Measurements from ENCODE around the gene NT5DC4. TPM values are rescaled to one million over a fixed set of nuclear protein-coding genes. Genes with fewer than 3 reads are reported as not detected.

Gene NT5DC4
- polyA plus RNA-seq, 1 experiment, result not detected

GRCh38 chr2:112725545-112726457 lies 5.0 kb downstream of the NT5DC4 start:
- ChIA-PET POLR2A (no interaction called here), CTCF (interaction anchor here (0.7 to 11.5 kb wide), 29 partner anchors 8 to 242 kb away, joined by 3 to 251 read pairs (median 7); partner anchors contain the start of gene CHCHD5)
- Histone ChIP-seq H3K36me3 (ENCODE audit: control insufficient read depth, insufficient read depth, low read length) (no peaks in the 10 kb centered on the region), H3K27me3 (ENCODE audit: control insufficient read depth, insufficient read depth, low read length) (no peaks in the 10 kb centered on the region), H3K4me3 (ENCODE audit: low read depth, low read length) (no peak overlapping the region)
- TF ChIP-seq CTCF (IDR thresholded peaks at IDR 0.05; ENCODE audit: insufficient read depth, low read depth, low read length), result no peak
- DNase-seq (ENCODE audit: low read depth), result no peak

GRCh38 chr2:112726487-112727190 lies 5.8 kb downstream of the NT5DC4 start:
- ChIA-PET CTCF (interaction anchor here (0.6 to 11.5 kb wide), 39 partner anchors 9 to 246 kb away, joined by 3 to 251 read pairs (median 5); partner anchors contain the start of genes CHCHD5 and SLC20A1), POLR2A (no interaction called here)
- H3K27me3 ChIP-seq (ENCODE audit: control insufficient read depth, insufficient read depth, low read length), result no peaks in the 10 kb centered on the region

GRCh38 chr2:112727276-112728028 lies 6.6 kb downstream of the NT5DC4 start:
- CTCF ChIA-PET, result interaction anchor here (0.6 to 11.5 kb wide), 30 partner anchors 11 to 247 kb away, joined by 3 to 251 read pairs (median 6); partner anchors contain the start of genes CHCHD5 and SLC20A1
- H3K4me3 ChIP-seq (ENCODE audit: low read depth, low read length), result no peak overlapping the region
- H3K27me3 ChIP-seq (ENCODE audit: control insufficient read depth, insufficient read depth, low read length), result no peaks in the 10 kb centered on the region
- TF ChIP-seq CTCF (IDR thresholded peaks at IDR 0.05; ENCODE audit: insufficient read depth, low read depth, low read length), result no peak
- POLR2A ChIA-PET, result no interaction called here
- no peaks in the 10 kb centered on the region for H3K36me3 ChIP-seq (ENCODE audit: control insufficient read depth, insufficient read depth, low read length)
- no peak for DNase-seq (ENCODE audit: low read depth)

More at GRCh38 chr2:112726487-112727190, 5.8 kb downstream of the NT5DC4 start:
- TF ChIP-seq CTCF (IDR thresholded peaks at IDR 0.05; ENCODE audit: insufficient read depth, low read depth, low read length), result peak; percentile 98
- H3K36me3 ChIP-seq (ENCODE audit: control insufficient read depth, insufficient read depth, low read length), result no peaks in the 10 kb centered on the region
- no peak for DNase-seq (ENCODE audit: low read depth)
- H3K4me3 ChIP-seq (ENCODE audit: low read depth, low read length), result no peak overlapping the region

GRCh38 chr2:112728029-112728362 lies 7.2 kb downstream of the NT5DC4 start:
- H3K27me3 ChIP-seq (ENCODE audit: control insufficient read depth, insufficient read depth, low read length), result no peaks in the 10 kb centered on the region
- CTCF ChIA-PET, result interaction anchor here (1.1 to 11.5 kb wide), 11 partner anchors 10 to 247 kb away, joined by 3 to 251 read pairs (median 18); partner anchors contain the start of gene CHCHD5
- DNase-seq (ENCODE audit: low read depth), result no peak
- no peak overlapping the region for H3K4me3 ChIP-seq (ENCODE audit: low read depth, low read length)
- POLR2A ChIA-PET, result no interaction called here
- TF ChIP-seq CTCF (IDR thresholded peaks at IDR 0.05; ENCODE audit: insufficient read depth, low read depth, low read length), result no peak
- no peaks in the 10 kb centered on the region for H3K36me3 ChIP-seq (ENCODE audit: control insufficient read depth, insufficient read depth, low read length)

Measured in BJ (cell line).